ENCODE results near the gene PARG.

Gene PARG

DNA sequence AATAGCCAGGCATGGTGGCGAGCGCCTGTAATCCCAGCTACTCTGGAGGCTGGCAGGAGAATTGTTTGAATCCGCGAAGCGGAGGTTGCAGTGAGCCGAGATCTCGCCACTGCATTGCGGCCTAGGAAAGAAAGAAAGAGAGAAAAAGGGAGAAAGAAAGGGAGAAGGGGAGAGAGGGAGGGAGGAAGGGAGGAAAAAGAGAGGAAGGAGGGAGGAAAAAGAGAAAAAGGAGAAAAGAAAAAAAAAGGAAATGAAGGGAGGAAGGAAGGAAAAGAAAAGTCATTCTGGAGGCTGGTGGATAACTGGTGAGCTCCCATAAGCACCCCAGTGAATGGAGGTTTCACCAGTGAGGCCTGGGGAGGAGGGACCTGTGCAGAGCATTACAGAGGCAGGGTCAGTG is 172.1 kb downstream of the PARG start:
- no peak for DNase-seq (ENCODE audit: low read depth)
- TF ChIP-seq POLR2A (IDR thresholded peaks at IDR 0.05; ENCODE audit: extremely low read depth, insufficient read length) = no peak
- no peak for TF ChIP-seq CTCF (IDR thresholded peaks at IDR 0.05; ENCODE audit: low read depth, low read length)
- TF ChIP-seq, protein P1, sequence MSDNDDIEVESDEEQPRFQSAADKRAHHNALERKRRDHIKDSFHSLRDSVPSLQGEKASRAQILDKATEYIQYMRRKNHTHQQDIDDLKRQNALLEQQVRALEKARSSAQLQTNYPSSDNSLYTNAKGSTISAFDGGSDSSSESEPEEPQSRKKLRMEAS (IDR thresholded peaks at IDR 0.05; ENCODE audit: low read depth, low read length) = no peak
- no peak for TF ChIP-seq MYC (IDR thresholded peaks at IDR 0.05; ENCODE audit: low read depth, low read length)
- H3K4me3 ChIP-seq (ENCODE audit: low read depth, low read length) = no peak overlapping the region

DNA sequence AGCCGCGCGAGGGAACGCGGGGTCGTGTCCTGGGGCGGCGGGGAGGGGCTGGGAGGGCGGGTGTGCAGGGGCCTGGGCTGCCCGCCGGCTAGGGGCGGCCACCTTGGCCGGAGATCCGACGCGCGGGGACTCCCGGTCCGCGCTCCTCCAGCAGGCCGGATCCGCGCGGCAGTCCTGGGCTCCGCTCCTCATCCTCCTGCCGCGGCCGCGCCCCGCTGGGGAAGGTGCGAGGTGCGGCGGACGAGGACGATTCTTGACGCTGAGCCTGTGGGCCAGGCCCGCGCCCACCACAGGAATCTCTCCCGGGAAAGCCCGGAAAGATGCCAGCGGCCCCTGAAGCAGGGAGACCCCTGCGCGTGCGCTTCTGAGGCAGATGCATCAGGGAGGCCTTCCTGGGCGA is 173.1 kb downstream of the PARG start:
- DNase-seq (ENCODE audit: low read depth) = no peak
- no peak overlapping the region for H3K4me3 ChIP-seq (ENCODE audit: low read depth, low read length)
- TF ChIP-seq, protein P1 (IDR thresholded peaks at IDR 0.05; ENCODE audit: low read depth, low read length) = no peak
- TF ChIP-seq CTCF (IDR thresholded peaks at IDR 0.05; ENCODE audit: low read depth, low read length) (no peak), MYC (IDR thresholded peaks at IDR 0.05; ENCODE audit: low read depth, low read length) (no peak), POLR2A (IDR thresholded peaks at IDR 0.05; ENCODE audit: extremely low read depth, insufficient read length) (no peak)

DNA sequence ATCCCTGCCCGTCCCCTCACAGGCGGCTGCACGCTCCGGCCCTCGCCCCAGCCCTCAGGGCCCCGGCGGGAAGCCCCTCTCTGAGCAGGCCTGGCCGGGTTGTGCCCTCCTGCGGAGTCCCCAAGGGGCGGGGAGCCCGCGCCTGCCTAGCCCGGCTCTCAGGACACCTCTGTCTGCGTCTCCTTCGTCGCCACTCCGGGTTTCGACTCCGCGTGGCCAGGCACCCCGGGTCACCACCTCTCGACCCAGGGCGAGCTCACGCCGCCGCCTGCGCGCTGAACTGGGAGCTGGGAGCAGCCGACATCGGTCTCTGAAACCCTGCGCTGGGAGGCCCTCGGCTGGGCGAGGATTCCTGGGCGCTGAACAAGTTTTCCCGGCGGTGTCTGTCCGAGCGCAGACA is 173.5 kb downstream of the PARG start:
- DNase-seq (ENCODE audit: low read depth) = no peak
- H3K4me3 ChIP-seq (ENCODE audit: low read depth, low read length) = no peak overlapping the region
- TF ChIP-seq, protein P1 (IDR thresholded peaks at IDR 0.05; ENCODE audit: low read depth, low read length) = no peak
- TF ChIP-seq MYC (IDR thresholded peaks at IDR 0.05; ENCODE audit: low read depth, low read length) = no peak
- TF ChIP-seq POLR2A (IDR thresholded peaks at IDR 0.05; ENCODE audit: extremely low read depth, insufficient read length) = no peak
- no peak for TF ChIP-seq CTCF (IDR thresholded peaks at IDR 0.05; ENCODE audit: low read depth, low read length)
